ENCODE data around the gene NAALADL2.
A peak's percentile ranks its signal among the peaks of the same experiment; 100 is the strongest.
"Not testable (repeated sequence)": the region's sequence is repeated elsewhere in the genome, so short reads cannot be mapped to it uniquely, and the experiment has no call there.

Gene NAALADL2

DNA sequence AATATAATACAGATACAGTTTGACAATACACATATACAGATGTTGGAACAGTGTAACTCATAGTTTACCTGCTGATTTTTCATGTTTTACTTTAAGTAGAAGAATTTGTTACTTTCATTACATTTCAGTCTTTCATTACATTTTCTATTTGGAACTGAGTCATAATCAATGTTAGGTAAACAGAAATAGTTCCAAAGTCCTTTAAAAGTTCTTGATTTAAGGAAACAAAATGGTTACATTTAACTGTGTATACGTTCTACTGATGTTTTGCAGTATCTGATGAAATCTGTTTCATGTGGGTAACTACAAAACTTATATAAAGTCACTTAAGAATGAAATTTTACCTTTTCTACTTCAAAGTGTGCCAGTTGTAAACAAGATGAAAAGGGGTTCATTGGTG, 721.2 kb downstream of the NAALADL2 start:
- no peak for DNase-seq (ENCODE audit: low read depth in 2 of 2)

DNA sequence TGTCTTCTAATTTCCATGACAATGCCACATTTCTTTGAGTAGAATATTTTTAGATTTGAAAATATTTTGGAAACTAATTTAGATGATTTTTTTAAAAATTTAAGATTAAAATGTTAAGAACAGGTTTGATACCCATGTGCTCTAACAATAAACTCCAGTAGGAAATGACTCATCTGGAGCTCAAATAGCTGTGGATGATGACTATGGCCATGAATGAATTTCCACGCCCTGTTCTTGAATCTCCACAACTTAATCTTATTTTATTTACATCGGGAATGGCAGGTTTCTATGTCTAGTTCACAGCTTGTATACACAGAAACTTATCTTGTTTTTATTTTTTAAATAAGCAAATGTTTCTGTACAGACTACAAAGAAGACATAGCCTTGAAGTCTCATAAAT, 726.8 kb downstream of the NAALADL2 start:
- peak in 1 of 2 experiments; percentile 2 for DNase-seq (ENCODE audit: low read depth in 2 of 2)

DNA sequence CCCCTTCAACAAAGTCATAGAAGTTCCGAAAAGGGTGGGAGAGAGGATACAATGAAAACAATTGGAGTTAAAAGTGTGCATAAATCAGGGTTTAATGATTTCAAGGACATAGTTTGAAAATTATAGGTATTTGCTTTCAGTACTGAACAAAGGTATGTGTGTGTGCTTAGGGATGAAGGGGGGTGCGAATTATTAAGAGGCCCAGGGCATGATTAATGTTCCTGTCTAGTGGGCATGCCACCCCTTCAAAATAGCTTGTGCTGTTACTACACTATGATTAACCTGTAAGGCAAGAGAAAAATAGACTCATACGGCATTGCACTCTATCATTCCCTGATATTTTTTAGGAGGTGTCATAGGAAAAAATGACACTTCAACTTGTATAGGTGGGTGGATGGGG, 731.6 kb downstream of the NAALADL2 start:
- no peak for DNase-seq (ENCODE audit: low read depth in 2 of 2)

DNA sequence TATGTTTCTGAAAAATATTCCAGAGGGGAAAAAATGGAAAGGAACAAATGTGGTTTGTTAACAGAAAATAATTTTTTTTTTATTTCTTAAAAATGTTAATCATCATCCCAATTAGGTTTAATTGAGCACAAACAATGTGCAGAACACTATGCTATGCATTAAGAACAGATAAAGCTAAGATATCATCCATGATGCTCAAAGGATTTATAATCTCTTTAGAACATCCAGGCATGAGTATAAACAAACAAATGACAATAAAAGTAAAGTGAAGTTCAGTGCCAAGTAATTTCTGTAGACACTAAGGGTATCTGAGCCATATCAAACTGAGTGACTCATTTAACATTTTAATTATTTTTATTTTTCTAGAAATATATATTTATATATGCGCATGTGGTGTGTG, 732.2 kb downstream of the NAALADL2 start:
- no peak for DNase-seq (ENCODE audit: low read depth in 2 of 2)

DNA sequence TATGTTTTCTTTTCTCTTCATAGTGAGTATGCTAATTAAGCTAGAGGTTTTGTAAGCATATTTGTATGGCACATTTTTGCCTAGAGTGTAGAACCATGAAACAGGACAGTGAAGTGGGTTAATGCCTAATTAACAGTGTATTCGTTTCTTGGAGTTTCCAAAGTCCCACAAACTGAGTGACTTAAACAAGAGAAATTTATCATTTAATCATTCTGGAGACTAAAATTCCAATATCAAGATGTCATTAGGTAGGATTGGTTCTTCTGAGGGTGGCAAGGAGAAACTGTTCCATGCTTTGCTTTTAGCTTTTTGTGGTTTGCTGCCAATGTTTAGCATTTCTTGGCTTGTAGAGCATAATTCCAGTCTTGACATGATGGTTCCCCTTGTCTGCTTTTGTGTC, 734.2 kb downstream of the NAALADL2 start:
- no peak for DNase-seq (ENCODE audit: low read depth in 2 of 2)

DNA sequence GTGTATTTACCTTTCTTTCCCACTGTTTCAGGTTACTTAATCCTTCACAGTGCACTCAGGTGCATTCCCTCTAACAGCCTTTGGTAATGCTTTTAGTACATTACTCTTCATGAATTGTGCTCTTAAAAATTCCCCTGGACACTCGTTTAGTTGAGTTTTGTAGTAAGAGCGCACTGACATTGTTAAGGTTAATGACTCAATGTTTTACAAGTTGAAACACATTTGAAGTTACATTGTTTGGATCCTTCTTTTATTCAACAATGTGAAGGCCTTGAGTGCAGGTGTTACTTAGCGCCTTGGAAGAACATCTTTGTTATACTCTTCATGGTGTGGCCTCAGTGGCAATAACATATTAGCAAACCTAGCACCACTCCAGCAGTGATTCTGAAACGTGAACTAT, 739.6 kb downstream of the NAALADL2 start:
- DNase-seq (ENCODE audit: low read depth in 2 of 2), result no peak

DNA sequence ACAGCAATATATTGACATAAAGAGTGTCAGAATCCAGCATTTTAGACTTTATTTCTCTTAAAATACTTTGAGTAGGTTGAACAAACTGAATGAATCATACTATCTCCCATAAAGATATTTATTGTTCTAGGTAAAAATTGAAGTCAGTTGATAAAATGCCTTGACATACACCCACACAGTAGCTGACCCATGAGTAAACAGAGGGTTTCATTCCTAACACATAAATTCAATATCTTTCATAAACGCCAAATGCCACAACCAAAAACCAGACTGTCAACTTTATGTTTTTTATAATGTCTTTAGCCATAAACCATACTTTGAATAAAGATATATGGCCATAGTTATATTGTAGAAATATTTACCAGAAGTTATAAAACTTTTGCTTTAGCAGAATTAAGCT, 742.4 kb downstream of the NAALADL2 start:
- no peak for DNase-seq (ENCODE audit: low read depth in 2 of 2)

DNA sequence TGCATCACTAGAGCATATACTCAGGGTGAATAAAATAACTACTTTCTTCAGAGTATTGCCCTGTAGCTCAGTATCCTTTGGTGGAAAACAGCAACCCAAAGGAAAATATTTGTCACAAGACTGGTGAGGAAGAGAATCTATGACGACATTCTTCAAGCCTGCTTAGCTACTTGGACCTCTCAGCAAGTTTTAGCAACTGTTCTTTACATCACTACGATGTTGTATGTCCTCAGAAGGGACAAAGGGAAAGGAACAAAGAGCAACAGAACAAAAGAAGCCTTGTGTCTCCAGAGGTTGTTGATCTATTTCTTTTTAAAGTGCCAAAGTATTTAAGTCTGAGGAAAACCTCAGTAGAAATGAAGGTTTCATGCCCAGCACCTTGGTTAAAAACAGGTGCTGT, 746.7 kb downstream of the NAALADL2 start:
- no peak for DNase-seq (ENCODE audit: low read depth in 2 of 2)

DNA sequence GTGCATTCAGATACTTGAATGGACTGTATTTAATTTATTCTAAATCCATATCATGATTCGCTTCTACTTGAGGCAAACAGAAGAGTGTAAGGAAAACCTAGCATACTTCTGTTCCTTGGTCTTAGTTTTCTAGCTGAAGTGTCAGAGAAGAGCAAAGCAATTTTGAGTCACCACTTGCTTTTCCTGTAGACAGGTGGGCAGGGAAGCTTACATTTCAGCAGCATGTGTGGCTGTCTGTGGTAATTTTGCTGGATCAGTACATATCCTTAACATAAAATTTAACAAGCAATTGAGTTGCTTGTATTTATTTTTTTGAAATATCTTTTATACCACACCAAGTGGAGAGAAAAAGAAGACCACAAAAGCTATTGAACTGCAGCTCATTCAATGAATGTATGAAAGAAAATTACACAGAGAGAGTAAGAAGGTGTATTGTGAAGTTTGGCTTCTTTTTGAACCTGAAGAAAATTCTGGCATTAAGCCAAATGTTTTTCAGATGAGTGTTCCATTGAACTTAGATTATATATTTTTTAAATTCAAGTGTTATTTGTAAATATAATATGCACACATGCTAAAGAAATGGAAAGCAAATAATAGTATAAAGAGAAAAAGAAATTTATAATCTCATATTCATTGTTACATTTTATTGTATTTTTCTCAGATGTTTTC, 747.6 kb downstream of the NAALADL2 start:
- DNase-seq (ENCODE audit: low read depth in 2 of 2), result no peak

DNA sequence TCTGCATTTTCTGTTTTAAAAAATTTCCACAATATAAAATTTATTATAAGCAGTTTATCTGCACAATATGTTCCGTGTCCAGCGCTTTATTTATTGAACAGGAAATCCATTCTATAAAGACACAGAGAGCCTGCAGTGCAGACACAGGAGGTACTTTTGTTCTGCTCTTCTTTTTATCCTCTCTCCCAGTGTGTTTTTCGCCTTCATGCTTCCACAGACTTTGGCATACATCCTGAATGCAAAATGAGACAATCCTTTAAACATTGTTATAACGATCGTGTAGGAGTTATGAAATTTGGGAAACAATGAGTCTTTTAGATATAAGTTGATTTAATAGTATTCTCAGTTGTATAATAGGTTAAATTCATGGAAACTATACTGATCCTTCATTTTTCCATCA, 749.2 kb downstream of the NAALADL2 start:
- no peak for DNase-seq (ENCODE audit: low read depth in 2 of 2)

DNA sequence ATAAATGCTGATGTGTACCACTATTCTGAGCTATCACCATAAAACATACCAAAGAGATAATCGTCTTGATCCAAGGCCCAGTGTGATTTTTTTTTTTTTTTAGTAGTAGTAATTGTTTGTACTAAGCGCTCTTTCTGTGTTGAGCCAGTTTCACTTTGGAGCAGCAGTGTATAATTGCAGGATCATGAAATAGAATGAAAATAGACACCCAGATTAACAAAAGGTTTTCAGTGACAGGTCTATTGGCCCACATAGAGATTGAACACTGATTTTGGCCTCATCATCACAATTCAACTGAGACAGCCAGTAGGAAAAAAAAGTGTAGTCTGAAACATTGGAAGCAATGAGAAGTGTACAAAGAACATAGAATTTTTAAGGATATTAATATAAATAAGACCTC, 749.8 kb downstream of the NAALADL2 start:
- no peak for DNase-seq (ENCODE audit: low read depth in 2 of 2)

DNA sequence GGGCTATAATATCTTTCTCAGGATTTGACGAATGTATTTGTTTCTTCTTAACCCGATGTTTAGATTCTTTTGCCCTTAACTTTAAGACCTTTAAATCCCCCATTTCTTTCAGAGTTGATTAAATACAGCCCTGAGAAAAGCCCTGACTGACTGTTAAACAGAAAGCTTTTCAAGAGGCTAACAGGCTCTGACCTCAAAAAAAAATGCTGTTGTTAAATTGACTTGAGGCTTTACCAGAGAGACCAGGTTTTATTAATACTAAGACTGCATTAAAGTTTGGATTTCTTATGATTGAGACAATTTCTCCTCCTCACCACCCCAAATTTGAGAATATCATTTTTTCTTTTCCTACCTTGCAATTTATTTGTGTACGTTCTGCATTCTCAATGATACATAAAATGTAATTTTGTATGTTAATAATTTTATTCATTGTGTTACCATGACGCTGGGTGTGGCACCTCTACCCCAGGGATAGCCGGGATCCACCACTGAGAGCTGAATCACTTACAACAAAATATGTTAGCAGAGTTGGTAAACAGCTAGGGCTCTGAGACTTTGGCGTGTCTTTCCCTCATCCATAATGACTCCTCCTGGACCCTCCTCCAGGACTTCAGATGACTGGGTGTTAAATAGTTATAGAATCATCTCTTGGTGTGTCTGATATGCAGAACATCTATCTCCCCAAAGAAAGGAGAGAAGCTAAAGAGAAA, 753.5 kb downstream of the NAALADL2 start:
- no peak for DNase-seq (ENCODE audit: low read depth in 2 of 2)

DNA sequence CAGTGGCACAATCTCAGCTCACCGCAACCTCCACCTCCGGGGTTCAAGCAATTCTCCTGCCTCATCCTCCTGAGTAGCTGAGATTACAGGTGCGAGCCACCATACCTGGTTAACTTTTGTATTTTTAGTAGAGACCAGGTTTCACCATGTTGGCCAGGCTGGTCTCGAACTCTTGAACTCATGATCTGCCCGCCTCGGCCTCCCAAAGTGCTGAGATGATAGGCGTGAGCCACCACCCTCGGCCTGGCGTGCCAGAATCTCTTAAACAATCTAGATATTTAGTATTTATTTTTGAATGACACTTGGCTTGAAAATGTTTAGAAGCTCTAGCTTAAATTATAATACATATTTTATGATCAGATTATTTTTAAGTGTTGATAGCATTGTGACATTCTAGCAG, 755.0 kb downstream of the NAALADL2 start:
- not testable (repeated sequence) for DNase-seq (ENCODE audit: low read depth in 2 of 2)

DNA sequence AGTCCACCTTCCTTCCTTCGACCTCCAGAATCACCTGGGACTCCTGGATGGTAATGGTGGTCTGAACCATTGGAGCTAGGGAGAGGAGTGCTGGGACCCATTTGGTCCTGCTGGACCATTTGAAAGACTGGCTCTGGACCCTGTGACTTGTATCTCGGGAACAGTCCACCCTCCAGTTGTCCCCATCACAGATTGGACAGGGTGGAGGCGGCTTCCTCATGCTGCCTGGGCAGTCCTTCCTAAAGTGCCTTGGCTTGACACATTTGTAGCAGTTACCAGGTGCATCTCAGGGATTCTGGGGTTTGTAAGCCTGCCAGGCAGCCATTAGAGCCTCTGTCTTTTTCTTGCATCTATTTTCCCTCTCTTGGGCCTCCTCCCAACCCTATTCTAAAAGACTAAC, 758.1 kb downstream of the NAALADL2 start:
- DNase-seq (ENCODE audit: low read depth in 2 of 2), result no peak

DNA sequence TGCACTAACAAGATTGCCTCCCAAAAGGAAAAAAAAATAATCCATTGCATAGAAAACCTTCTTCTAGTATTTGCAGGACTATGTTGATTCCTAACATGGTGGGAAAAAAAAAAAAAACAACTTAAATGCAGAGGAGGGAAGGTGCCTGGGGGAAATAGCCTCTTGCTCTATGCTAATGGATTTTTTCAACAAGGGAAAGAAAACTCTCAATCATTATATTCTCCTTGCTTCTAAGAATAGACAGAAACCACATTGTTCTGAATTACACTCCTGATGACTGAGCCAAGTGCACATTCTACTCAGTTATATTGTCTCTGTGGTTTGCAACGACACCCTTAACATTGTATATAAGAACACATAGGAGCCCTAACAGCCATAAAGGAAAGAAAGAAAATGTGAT, 760.2 kb downstream of the NAALADL2 start:
- no peak for DNase-seq (ENCODE audit: low read depth in 2 of 2)

DNA sequence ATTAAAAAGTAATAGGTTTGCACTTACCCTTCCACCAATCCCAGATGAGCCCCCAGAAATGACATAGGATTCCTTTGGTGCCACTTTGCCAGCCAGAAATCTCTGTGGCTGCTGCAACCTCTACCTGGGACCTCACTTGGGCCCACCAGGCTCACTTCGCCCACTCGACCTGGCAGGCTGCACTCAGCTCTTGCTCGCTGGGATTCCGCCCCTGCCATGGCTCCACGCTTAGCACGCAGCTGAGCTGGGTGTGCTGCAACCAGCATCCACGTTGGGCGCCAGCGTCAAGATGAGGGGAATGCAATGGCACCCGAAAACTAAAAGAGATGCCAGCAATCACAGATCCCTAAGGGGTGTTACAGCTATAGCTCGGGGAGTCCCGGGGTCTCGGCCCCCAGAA, 761.0 kb downstream of the NAALADL2 start:
- no peak for DNase-seq (ENCODE audit: low read depth in 2 of 2)

DNA sequence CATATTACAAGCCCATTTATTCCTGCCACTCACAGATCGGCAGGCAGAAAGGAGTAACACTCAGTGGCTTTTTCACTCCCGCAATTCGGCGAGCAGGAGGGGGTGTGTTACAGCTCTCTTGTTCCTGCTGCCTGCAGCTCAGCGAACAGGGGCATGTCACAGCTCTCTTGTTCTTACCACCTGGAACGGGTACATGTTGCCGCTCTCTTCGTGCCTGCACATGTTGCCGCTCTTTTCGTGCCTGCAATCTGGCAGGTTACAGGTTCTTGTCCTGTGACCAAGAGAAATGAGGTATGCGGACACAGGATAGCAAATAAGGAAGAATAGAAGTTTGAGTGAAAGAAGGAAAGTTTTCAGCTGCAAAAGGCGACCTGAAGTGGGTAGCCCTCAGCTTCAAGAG, 761.4 kb downstream of the NAALADL2 start:
- no peak for DNase-seq (ENCODE audit: low read depth in 2 of 2)

DNA sequence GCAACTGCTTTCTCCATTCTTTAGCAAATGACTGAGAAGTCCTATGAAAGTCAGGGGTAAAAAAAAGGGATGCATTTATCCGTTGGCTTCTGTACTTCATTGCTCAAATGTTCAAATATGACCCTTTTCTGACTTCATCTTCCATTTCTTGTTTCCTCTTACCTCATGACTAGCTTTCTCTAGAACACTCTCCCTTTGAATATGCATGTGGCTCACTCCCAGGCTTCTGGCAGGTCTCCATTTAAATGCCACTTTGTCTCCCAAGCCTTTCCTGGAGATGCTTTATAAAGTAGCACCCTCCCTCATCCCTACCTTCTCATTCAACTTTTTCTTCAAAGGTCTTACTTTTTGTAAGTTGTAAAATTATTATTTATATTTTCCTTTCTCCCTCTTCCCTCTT, 781.8 kb downstream of the NAALADL2 start:
- no peak for DNase-seq (ENCODE audit: low read depth in 2 of 2)

DNA sequence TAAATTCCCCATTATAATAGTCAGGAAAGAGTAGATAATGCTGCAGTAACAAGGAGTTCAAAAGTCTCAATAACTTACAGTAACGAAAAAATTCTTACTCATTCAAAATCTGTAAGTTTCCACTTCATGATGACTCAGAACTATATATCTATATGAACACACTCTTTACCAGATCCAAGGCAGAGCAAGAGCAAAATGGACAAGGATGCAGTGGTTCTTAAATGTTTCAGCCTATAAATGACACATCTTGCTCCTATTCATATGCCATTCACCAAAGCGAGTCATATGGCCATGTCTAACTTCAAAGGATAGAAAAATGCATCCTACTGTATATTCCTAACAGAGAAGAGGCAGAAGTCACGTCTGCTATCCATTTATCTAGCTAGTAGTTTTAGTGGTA, 787.7 kb downstream of the NAALADL2 start:
- no peak for DNase-seq (ENCODE audit: low read depth in 2 of 2)

DNA sequence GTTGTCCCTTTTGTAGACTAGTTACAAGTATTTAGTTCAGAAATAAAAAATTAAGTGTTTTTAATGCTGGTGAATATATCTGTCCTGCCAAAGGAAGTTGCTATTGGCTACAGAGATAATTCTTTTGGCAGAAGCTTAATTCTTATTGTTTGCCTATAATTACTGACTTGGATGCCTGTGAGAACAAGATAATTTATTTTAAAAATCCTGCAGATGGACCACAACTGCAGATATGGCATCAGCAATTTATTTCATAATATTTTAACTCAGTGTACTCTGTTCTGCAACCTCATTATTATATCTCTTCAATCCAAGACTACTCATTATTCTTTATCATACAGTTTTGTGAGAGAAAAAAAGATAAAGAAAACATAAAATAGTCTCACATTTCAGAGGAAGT, 789.8 kb downstream of the NAALADL2 start:
- DNase-seq (ENCODE audit: low read depth in 2 of 2), result no peak

DNA sequence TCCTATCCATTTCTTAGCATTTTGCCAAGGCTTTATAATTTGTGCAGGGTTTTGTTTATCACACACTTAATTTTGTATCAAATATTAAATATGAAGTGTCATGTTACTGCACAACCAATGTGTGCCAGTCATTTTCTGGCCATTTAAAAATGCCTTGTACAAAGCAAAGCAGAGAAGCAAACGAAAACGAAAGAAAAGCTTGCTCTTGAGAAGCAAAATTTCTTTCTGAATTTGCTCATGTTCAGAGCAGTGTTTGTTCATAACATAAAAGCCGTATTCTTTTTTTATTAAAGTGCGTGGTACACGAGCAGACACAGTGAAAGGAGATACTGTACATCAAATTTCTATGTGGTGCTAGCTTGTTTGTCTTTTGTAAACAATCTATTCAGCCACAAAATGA, 792.6 kb downstream of the NAALADL2 start:
- DNase-seq (ENCODE audit: low read depth in 2 of 2), result no peak

DNA sequence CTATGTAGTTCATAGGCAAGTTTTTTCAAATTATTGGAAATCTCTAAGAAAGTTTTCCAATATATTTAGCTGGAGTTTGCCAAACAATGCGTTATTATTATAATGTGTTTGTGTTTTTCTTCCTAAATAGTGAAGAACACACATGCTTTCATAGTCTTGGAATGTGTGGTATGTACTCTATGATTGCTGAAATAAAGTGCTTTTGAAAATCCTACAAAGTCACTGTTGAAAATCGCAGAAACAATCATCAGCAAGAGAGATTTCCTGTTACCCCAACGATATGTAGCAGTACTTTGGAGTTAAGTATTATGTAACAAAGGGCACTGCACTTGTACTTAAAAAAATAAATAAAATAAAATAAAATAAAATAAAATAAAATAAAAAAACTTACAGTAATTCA, 796.2 kb downstream of the NAALADL2 start:
- DNase-seq (ENCODE audit: low read depth in 2 of 2), result no peak

DNA sequence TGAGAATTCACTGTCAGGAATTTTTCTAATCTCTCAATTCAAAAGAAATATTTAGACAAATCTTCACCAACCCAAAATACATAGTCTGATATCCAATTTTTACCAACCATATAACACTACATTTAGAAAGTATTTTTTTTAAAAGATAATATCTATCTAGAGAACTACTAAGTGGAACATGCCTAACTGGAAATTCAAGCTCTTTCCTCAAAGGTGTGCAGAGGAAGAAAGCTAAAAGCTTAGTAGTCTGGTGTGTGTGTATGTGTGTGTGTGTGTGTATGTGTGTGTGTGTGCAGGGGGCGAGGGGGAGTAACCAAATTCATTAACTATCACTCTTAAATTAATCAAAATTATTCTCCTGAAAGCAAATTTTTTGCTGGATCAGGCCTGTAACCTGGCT, 797.3 kb downstream of the NAALADL2 start:
- DNase-seq (ENCODE audit: low read depth in 2 of 2), result no peak
